ENCODE data around the gene CHRM1. TPM values are rescaled to one million over a fixed set of nuclear protein-coding genes. Genes with fewer than 3 reads are reported as not detected.

Gene CHRM1
- total RNA-seq, 1 experiment from 2014 or later, result not detected

- WGBS (ENCODE audit: extremely low coverage, insufficient read length, low lambda C conversion rate), result no CpG with 5 or more reads among the region's 2 CpGs
- no peak overlapping the region for H2BK12ac ChIP-seq (ENCODE audit: insufficient read length, low read depth, low read length)
- H3K56ac ChIP-seq (ENCODE audit: insufficient read length, low read depth, low read length), result no peak overlapping the region
- no peaks in the 10 kb centered on the region; a peak in 1 of 5 replicates for H3K9me3 Mint-ChIP-seq
- peak overlapping the region; percentile 10 to 93 (median 47); a peak in 5 of 7 replicates for H3K27ac Mint-ChIP-seq
- no peak overlapping the region for H2AK5ac ChIP-seq (ENCODE audit: insufficient read length, low read length)
- H2BK20ac ChIP-seq (ENCODE audit: low read depth, low read length, poor library complexity, severe bottlenecking), result no peak overlapping the region
- no peak overlapping the region for H3T11ph ChIP-seq (ENCODE audit: low read length)
- H2BK15ac ChIP-seq (ENCODE audit: low read depth, low read length), result no peak overlapping the region
- peaks cover 20 to 25% of the 10 kb centered on the region in 2 experiments for H3K4me1 Mint-ChIP-seq
- no peak overlapping the region for H3K14ac ChIP-seq (ENCODE audit: insufficient read depth, low read length)
- H3K27me3 ChIP-seq (ENCODE audit: insufficient read depth, low read length), result no peaks in the 10 kb centered on the region; the same call in 1 of the 2 replicates
- H3K36me3 Mint-ChIP-seq (ENCODE audit: insufficient read depth in 1 of 3, low read depth in 3 of 3), result peaks cover 48 to 61% (median 58%) of the 10 kb centered on the region in 3 experiments
- DNase-seq, result no peak
- H4K8ac ChIP-seq (replicated peaks; ENCODE audit: insufficient read length, low read depth, low read length), result no peak overlapping the region
- no peaks in the 10 kb centered on the region; the same call in 1 of the 2 replicates for H3K79me2 ChIP-seq (ENCODE audit: insufficient read depth, low read length)
- H2AFZ ChIP-seq (ENCODE audit: low read length), result no peak overlapping the region
- H3K4me1 ChIP-seq (ENCODE audit: insufficient read depth, low read length), result no peaks in the 10 kb centered on the region
- H3K23me2 ChIP-seq (ENCODE audit: insufficient read length, low read depth, low read length, poor library complexity, severe bottlenecking), result no peaks in the 10 kb centered on the region
- no peak overlapping the region for H3K9ac ChIP-seq (ENCODE audit: extremely low read depth, insufficient read length, low read length)
- no peaks in the 10 kb centered on the region for H3K9me3 ChIP-seq (ENCODE audit: control insufficient read depth, low read depth, low read length)
- H4K20me1 ChIP-seq (ENCODE audit: control insufficient read depth, insufficient read depth, insufficient read length), result no peaks in the 10 kb centered on the region
- no peak overlapping the region for H4K5ac ChIP-seq (ENCODE audit: insufficient read length, low read depth, low read length)
- H3K4me3 Mint-ChIP-seq, result peak overlapping the region in 1 of 2 experiments; percentile 16; a peak in 2 of 5 replicates
- no peak overlapping the region for H3K27ac ChIP-seq (ENCODE audit: insufficient read length, low read depth, low read length)
- H3K79me1 ChIP-seq (ENCODE audit: insufficient read depth, low read depth, low read length, poor library complexity, severe bottlenecking), result no peaks in the 10 kb centered on the region
- no peak overlapping the region for H2BK120ac ChIP-seq (ENCODE audit: low read depth, low read length, poor library complexity, severe bottlenecking)
- H3K27me3 Mint-ChIP-seq (ENCODE audit: low read depth), result no peaks in the 10 kb centered on the region
- H2BK5ac ChIP-seq (ENCODE audit: insufficient read length, low read length), result no peak overlapping the region
- no peak overlapping the region for H3K23ac ChIP-seq (ENCODE audit: insufficient read length, low read depth, low read length)
- no peak overlapping the region for H3K4ac ChIP-seq (ENCODE audit: low read depth, low read length)
- TF ChIP-seq, protein P1, sequence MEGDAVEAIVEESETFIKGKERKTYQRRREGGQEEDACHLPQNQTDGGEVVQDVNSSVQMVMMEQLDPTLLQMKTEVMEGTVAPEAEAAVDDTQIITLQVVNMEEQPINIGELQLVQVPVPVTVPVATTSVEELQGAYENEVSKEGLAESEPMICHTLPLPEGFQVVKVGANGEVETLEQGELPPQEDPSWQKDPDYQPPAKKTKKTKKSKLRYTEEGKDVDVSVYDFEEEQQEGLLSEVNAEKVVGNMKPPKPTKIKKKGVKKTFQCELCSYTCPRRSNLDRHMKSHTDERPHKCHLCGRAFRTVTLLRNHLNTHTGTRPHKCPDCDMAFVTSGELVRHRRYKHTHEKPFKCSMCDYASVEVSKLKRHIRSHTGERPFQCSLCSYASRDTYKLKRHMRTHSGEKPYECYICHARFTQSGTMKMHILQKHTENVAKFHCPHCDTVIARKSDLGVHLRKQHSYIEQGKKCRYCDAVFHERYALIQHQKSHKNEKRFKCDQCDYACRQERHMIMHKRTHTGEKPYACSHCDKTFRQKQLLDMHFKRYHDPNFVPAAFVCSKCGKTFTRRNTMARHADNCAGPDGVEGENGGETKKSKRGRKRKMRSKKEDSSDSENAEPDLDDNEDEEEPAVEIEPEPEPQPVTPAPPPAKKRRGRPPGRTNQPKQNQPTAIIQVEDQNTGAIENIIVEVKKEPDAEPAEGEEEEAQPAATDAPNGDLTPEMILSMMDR (conservative IDR thresholded peaks at IDR 0.05), result no peak
- no peak overlapping the region for H3K4me2 ChIP-seq (ENCODE audit: insufficient read depth, insufficient read length, low read length)
- no peak overlapping the region for H3K18ac ChIP-seq (ENCODE audit: insufficient read length, low read depth, low read length)
- no peak overlapping the region for H4K91ac ChIP-seq (ENCODE audit: insufficient read length, low read depth, low read length)
Observed at GRCh38 chr11:62889126-62889483, 32.1 kb downstream of the CHRM1 start.
